CD4-positive, alpha-beta T cell treated with Interleukin-17A for 1 hour (primary cell): ENCODE data around the gene TOM1.

Source experiments
- DNase-seq: peaks from one replicate; pipeline ENCODE4 v3.0.0-alpha.2; 2020

TOM1 gene

GRCh38 chr22:35307892-35308291, 8.2 kb downstream of the TOM1 start:
- DNase-seq: no peak

GRCh38 chr22:35308480-35309021, 8.9 kb downstream of the TOM1 start:
- peak; percentile 34 for DNase-seq

- DNase-seq: no peak
Observed at GRCh38 chr22:35310556-35311550, 11.2 kb downstream of the TOM1 start.

GRCh38 chr22:35311551-35311999, 11.9 kb downstream of the TOM1 start:
- no peak for DNase-seq

- DNase-seq: no peak
Observed at GRCh38 chr22:35312198-35313059, 12.7 kb downstream of the TOM1 start.

- no peak for DNase-seq
Observed at GRCh38 chr22:35313311-35314121, 13.8 kb downstream of the TOM1 start.

GRCh38 chr22:35314161-35314942, 14.7 kb downstream of the TOM1 start:
- no peak for DNase-seq

- DNase-seq: no peak
Observed at GRCh38 chr22:35315141-35315854, 15.6 kb downstream of the TOM1 start.

GRCh38 chr22:35315855-35316745, 16.4 kb downstream of the TOM1 start:
- no peak for DNase-seq

GRCh38 chr22:35316751-35317150, 17.1 kb downstream of the TOM1 start:
- no peak for DNase-seq

GRCh38 chr22:35317680-35318290, 18.1 kb downstream of the TOM1 start:
- no peak for DNase-seq

GRCh38 chr22:35318346-35319215, 18.9 kb downstream of the TOM1 start:
- DNase-seq: no peak

- DNase-seq: no peak
Observed at GRCh38 chr22:35319244-35319985, 19.7 kb downstream of the TOM1 start.

GRCh38 chr22:35322126-35322525, 22.4 kb downstream of the TOM1 start:
- no peak for DNase-seq

- DNase-seq: no peak
Observed at GRCh38 chr22:35322893-35323292, 23.2 kb downstream of the TOM1 start.

GRCh38 chr22:35323305-35323704, 23.6 kb downstream of the TOM1 start:
- DNase-seq: no peak

GRCh38 chr22:35324067-35324466, 24.4 kb downstream of the TOM1 start:
- no peak for DNase-seq

- DNase-seq: no peak
Observed at GRCh38 chr22:35324762-35325161, 25.1 kb downstream of the TOM1 start.
